Activated naive CD4-positive, alpha-beta T cell (primary cell): Measurements from ENCODE around the gene SHC3.

Experiments used
- DNase-seq, 4 experiments: peaks; one replicate each; lab custom pipeline; 2025; lab: John Stamatoyannopoulos, UW

SHC3 gene

GRCh38 chr9:89154651-89155336, 23.8 kb downstream of the SHC3 start:
- no peak for DNase-seq

GRCh38 chr9:89154218-89154617, 24.4 kb downstream of the SHC3 start:
- no peak for DNase-seq

- no peak for DNase-seq
Observed at GRCh38 chr9:89153232-89154017, 25.2 kb downstream of the SHC3 start.

- DNase-seq = no peak
Observed at GRCh38 chr9:89149726-89150125, 28.9 kb downstream of the SHC3 start.

GRCh38 chr9:89145097-89145496, 33.5 kb downstream of the SHC3 start:
- DNase-seq = no peak

- no peak for DNase-seq
Observed at GRCh38 chr9:89144238-89144637, 34.4 kb downstream of the SHC3 start.

- DNase-seq = no peak
Observed at GRCh38 chr9:89143266-89143665, 35.4 kb downstream of the SHC3 start.

- no peak for DNase-seq
Observed at GRCh38 chr9:89139455-89139854, 39.2 kb downstream of the SHC3 start.

GRCh38 chr9:89138463-89139390, 39.9 kb downstream of the SHC3 start:
- DNase-seq = no peak

- no peak for DNase-seq
Observed at GRCh38 chr9:89137542-89138462, 40.8 kb downstream of the SHC3 start.

GRCh38 chr9:89135591-89136166, 42.9 kb downstream of the SHC3 start:
- no peak for DNase-seq

GRCh38 chr9:89134709-89135108, 43.9 kb downstream of the SHC3 start:
- DNase-seq = no peak

GRCh38 chr9:89122949-89123348, 55.7 kb downstream of the SHC3 start:
- no peak for DNase-seq

- no peak for DNase-seq
Observed at GRCh38 chr9:89120704-89121103, 57.9 kb downstream of the SHC3 start.

- DNase-seq = no peak
Observed at GRCh38 chr9:89116805-89117192, 61.8 kb downstream of the SHC3 start.

- DNase-seq = no peak
Observed at GRCh38 chr9:89116064-89116804, 62.4 kb downstream of the SHC3 start.

- DNase-seq = no peak
Observed at GRCh38 chr9:89115426-89115825, 63.2 kb downstream of the SHC3 start.

GRCh38 chr9:89114741-89115140, 63.9 kb downstream of the SHC3 start:
- no peak for DNase-seq

GRCh38 chr9:89113851-89114250, 64.8 kb downstream of the SHC3 start:
- DNase-seq = no peak

GRCh38 chr9:89112243-89112642, 66.4 kb downstream of the SHC3 start:
- no peak for DNase-seq
